Body of pancreas (tissue), 4 donors: ENCODE results near the gene KLHL26. TPM values are rescaled to one million over a fixed set of nuclear protein-coding genes. Genes with fewer than 3 reads are reported as not detected.

Experiments
- ATAC-seq: fragments of 150-250 bp; one replicate; pipeline ENCODE4 v1.9.1; 2016
- DNase-seq, 4 donors: peaks; one replicate each; pipeline ENCODE4 v3.0.0-alpha.2; 2019
- H3K27ac ChIP-seq, 4 donors: fragments of 200-600 bp; sonication (generic); 1 replicate in 3 of 4; 2 replicates in 1 of 4; pipeline versions ENCODE4 v1.5.1 to v1.6.1; 2016 to 2019; ENCODE audit warnings: mild to moderate bottlenecking in 1 of 4, mixed read lengths in 1 of 4, moderate library complexity in 1 of 4
- H3K27me3 ChIP-seq, 2 donors: fragments of 200-600 bp; sonication (generic); one replicate each; pipeline ENCODE4 v1.6.0; 2016; ENCODE audit warnings: mild to moderate bottlenecking in 1 of 2
- H3K36me3 ChIP-seq, 2 donors: fragments of 200-600 bp; sonication (generic); replicated peaks in 1 of 2; 2 replicates each; pipeline ENCODE4 v1.5.1; 2016; ENCODE audit warnings: low read depth in 2 of 2; ENCODE audit not compliant: insufficient read depth in 1 of 2
- H3K4me1 ChIP-seq: fragments of 200-600 bp; sonication (generic); one replicate; pipeline ENCODE4 v1.6.0; 2016
- H3K4me3 ChIP-seq, 2 donors: fragments of 200-600 bp; sonication (generic); 1 replicate in 1 of 2; 2 replicates in 1 of 2; pipeline ENCODE4 v1.5.1; 2016 to 2019
- H3K9me3 ChIP-seq, 3 donors: fragments of 200-600 bp; sonication (generic); 1 replicate in 2 of 3; 2 replicates in 1 of 3; pipeline ENCODE4 v1.5.1; 2016
- CTCF ChIP-seq, 7 experiments: fragments of 450-650 bp in 4 of 7; fragments of 200-600 bp in 3 of 7; sonication (generic) in 3 of 7; IDR thresholded peaks; one replicate each; pipeline ENCODE4 v1.5.1; 2016 to 2019; ENCODE audit warnings: antibody characterized with exemption in 7 of 7
- POLR2A ChIP-seq, 3 donors: fragments of 450-650 bp; IDR thresholded peaks; one replicate each; pipeline ENCODE4 v1.6.1; 2016; ENCODE audit warnings: antibody characterized with exemption in 3 of 3, mild to moderate bottlenecking in 2 of 3
- WGBS, 2 donors: methylation state at CpG; one replicate each; pipeline ENCODE4 v1.1.5; 2017; 5-methylcytosine and 5-hydroxymethylcytosine counted together
- intact Hi-C: fragments of 100-400 bp; cut with DNase I; formaldehyde crosslinking; loops from one replicate; pipeline ENCODE4 v1.15.1; 2023
- total RNA-seq, 2 donors: library from RNA; depleted of rRNA; stranded (reverse); fragments of >200 nt; gene quantifications; one replicate each; pipeline ENCODE4 v1.1.0, GENCODE V29; 2016

The KLHL26 gene
- total RNA-seq, 2 donors from 2014 or later, result 3.6 to 8.9 TPM

- intact Hi-C loops, result no loop called here
Measured at GRCh38 chr19:18701250-18701608, 64.4 kb downstream of the KLHL26 start.

DNA sequence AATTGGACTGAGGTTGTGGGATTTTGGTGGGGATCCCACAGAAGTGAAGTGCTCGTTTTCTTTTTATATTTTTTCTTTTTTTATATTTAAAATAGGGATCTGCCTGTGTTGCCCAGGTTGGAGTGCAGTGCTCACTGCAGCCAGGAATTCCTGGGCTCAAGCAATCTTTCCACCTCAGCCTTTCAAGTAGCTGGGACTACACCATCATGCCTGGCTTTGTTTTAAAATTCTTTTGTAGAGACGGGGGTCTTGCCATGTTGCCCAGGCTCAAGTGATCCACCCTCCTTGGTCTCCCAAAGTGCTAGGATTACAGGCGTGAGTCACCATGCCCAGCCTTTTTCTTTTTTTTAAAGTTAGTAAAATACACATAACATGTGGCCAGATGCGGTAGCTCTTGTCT, 67.2 kb downstream of the KLHL26 start:
- WGBS, 2 donors, result 77 to 85% methylated on average over 4 of the region's 4 CpGs
- no peak for TF ChIP-seq CTCF (IDR thresholded peaks at IDR 0.05)
- no peak for TF ChIP-seq POLR2A (IDR thresholded peaks at IDR 0.05)
- H3K36me3 ChIP-seq, result no peaks in the 10 kb centered on the region
- no peaks in the 10 kb centered on the region for H3K9me3 ChIP-seq
- ATAC-seq (no peak), DNase-seq (no peak)
- H3K27ac ChIP-seq, result no peak overlapping the region
- no peak overlapping the region for H3K4me3 ChIP-seq
- H3K27me3 ChIP-seq, result no peaks in the 10 kb centered on the region
- intact Hi-C loops, result no loop called here
- H3K4me1 ChIP-seq, result peaks cover 24% of the 10 kb centered on the region

More at GRCh38 chr19:18701250-18701608, 64.4 kb downstream of the KLHL26 start:
- DNase-seq (no peak), ATAC-seq (no peak)
- H3K4me3 ChIP-seq, result peak overlapping the region in 1 of 2 donors; percentile 2
- TF ChIP-seq CTCF (IDR thresholded peaks at IDR 0.05) (no peak), POLR2A (IDR thresholded peaks at IDR 0.05) (no peak)
- peak overlapping the region; percentile 57 to 86 (median 75) for H3K27ac ChIP-seq
- peaks cover 34% of the 10 kb centered on the region for H3K4me1 ChIP-seq
- H3K36me3 ChIP-seq, result no peaks in the 10 kb centered on the region
- H3K27me3 ChIP-seq, result no peaks in the 10 kb centered on the region
- H3K9me3 ChIP-seq, result no peaks in the 10 kb centered on the region
- 43 to 53% methylated on average over 3 to 7 of the region's 7 CpGs for WGBS, 2 donors

DNA sequence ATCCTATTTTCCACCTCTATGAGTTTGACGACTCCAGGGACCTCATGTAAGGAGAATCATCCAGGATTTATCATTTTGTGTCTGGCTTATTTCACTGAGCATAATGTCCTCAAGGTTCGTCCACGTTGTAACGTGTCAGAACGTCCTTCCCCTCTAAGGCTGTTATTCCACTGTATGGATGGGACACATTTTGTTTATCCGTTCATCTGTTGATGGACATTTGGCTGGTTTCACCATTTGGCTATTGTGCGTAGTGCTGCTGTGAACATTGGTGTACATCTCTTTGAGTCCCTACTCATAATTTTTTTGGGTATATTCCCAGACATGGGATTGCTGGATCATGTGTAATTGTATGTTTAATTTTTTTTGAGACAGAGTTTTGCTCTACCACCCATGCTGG, 68.1 kb downstream of the KLHL26 start:
- no peaks in the 10 kb centered on the region for H3K36me3 ChIP-seq
- H3K4me1 ChIP-seq, result peaks cover 15% of the 10 kb centered on the region
- H3K9me3 ChIP-seq, result no peaks in the 10 kb centered on the region
- WGBS, 2 donors, result 88 to 94% methylated on average over 7 of the region's 7 CpGs
- no peaks in the 10 kb centered on the region for H3K27me3 ChIP-seq
- ATAC-seq (no peak), DNase-seq (no peak)
- no peak for TF ChIP-seq CTCF (IDR thresholded peaks at IDR 0.05)
- no peak for TF ChIP-seq POLR2A (IDR thresholded peaks at IDR 0.05)
- H3K27ac ChIP-seq, result no peak overlapping the region
- H3K4me3 ChIP-seq, result no peak overlapping the region
- intact Hi-C loops, result no loop called here

DNA sequence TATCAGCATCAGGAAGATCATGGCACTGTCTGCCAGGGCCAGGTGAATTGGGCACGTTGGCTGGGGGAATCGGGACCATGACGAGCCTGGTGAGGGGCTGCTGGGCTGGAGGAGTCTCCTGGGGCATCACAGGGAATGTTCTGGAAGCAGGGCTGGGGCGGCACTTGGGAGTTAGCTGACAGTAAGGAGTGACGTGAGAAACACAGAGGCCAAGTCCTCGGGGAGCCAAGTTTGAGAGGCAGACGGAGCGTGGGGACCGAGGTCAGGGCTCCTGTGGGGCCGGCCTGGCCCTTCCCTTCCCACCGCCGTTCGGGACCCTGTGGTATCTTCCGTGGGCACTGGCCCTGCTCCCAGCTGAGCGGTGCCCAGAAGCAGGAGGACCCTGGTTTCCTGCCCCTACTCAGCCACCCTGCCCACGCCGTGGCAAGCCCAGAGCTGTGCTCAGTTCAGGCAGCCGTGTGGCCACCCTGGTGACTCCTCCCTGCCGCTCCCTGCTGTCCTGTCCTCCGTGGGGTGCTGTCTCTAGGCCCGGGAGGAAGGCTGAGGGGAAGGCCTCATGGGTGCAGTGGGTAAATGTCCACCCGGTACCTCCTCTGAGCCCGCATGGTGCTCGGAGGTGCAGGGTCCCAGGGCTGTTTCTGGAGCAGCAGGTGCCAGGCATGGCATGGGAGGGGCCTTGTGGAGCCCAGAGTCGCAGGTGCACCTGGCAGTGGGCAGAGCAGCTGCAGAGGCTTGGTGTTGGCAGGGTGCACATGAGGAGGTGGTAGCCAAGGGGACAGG, 71.8 kb downstream of the KLHL26 start:
- no peak overlapping the region for H3K4me3 ChIP-seq
- no peaks in the 10 kb centered on the region for H3K9me3 ChIP-seq
- no peaks in the 10 kb centered on the region for H3K36me3 ChIP-seq
- no peaks in the 10 kb centered on the region for H3K4me1 ChIP-seq
- intact Hi-C loops, result no loop called here
- no peak for DNase-seq
- H3K27me3 ChIP-seq, result no peaks in the 10 kb centered on the region
- H3K27ac ChIP-seq, result no peak overlapping the region
- TF ChIP-seq POLR2A (IDR thresholded peaks at IDR 0.05), result no peak
- no peak for TF ChIP-seq CTCF (IDR thresholded peaks at IDR 0.05)
- ATAC-seq, result no peak
- WGBS, 2 donors, result 84 to 85% methylated on average over 14 to 21 of the region's 25 CpGs

- DNase-seq (no peak), ATAC-seq (no peak)
- Histone ChIP-seq H3K36me3 (no peaks in the 10 kb centered on the region), H3K27ac (no peak overlapping the region), H3K27me3 (no peaks in the 10 kb centered on the region), H3K4me1 (no peaks in the 10 kb centered on the region), H3K4me3 (no peak overlapping the region), H3K9me3 (no peaks in the 10 kb centered on the region)
- WGBS, 2 donors, result 91 to 97% methylated on average over 7 to 9 of the region's 10 CpGs
- intact Hi-C loops, result no loop called here
- no peak for TF ChIP-seq CTCF (IDR thresholded peaks at IDR 0.05)
- no peak for TF ChIP-seq POLR2A (IDR thresholded peaks at IDR 0.05)
Measured at GRCh38 chr19:18709546-18709945, 72.7 kb downstream of the KLHL26 start.
